Measurements from ENCODE around the gene NUP93. TPM values are rescaled to one million over a fixed set of nuclear protein-coding genes. Genes with fewer than 3 reads are reported as not detected.

Gene NUP93
- total and polyA plus RNA-seq, 9 of the 15 experiments (the other 6 are each of a cell fraction or from before 2014, with no cell fraction given): 92.0 to 162 (median 121) TPM

DNA sequence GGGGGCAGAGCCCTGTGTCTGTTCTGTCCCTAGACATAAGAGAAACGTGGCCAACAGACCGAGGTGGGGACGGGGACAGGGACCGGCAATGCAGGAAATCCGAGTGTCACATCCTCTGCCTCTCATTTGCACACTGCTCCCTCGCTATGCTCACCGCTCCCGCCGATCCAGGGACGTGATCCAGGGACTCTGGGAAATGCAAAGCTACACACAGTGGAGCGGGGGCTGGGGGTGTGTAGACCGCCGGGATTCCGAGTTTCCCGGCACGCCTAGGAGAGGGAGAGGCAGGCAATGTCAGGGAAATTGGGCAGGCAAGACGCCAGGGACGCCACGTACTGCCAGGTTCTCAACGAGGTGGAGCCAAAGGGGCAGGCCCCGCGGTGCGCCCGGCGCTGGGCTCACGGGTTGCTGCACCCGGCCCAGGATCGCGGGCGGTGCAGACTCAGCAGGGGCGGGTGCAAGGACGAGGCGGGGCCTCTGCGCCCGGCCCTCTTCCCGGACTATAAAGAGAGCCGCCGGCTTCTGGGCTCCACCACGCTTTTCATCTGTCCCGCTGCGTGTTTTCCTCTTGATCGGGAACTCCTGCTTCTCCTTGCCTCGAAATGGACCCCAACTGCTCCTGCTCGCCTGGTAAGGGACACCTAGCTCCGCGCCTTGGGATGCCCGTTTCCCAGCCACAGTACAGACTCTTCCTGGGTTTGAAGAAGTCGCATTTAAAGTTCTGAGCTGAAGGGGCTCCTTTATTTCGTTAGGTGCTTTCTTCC is 47.8 kb upstream of the NUP93 start, which contains the start of gene MT1X (continued):
- peak; percentile 73 for TF ChIP-seq RBFOX2 (IDR thresholded peaks at IDR 0.05; ENCODE audit: low read depth, low read length)
- TF ChIP-seq ZBTB12 (CRISPR knock-in tag; IDR thresholded peaks at IDR 0.05): no peak
- TF ChIP-seq HEY1 (CRISPR knock-in tag; IDR thresholded peaks at IDR 0.05; ENCODE audit: borderline replicate concordance): no peak
- no peak for TF ChIP-seq ESRRB (CRISPR knock-in tag; IDR thresholded peaks at IDR 0.05; ENCODE audit: borderline replicate concordance)
- no peak for TF ChIP-seq KLF1 (tag; IDR thresholded peaks at IDR 0.05)
- TF ChIP-seq HNRNPUL1 (IDR thresholded peaks at IDR 0.05; ENCODE audit: low read length): no peak
- no peak for TF ChIP-seq HMBOX1 (IDR thresholded peaks at IDR 0.05)
- TF ChIP-seq, protein P1, sequence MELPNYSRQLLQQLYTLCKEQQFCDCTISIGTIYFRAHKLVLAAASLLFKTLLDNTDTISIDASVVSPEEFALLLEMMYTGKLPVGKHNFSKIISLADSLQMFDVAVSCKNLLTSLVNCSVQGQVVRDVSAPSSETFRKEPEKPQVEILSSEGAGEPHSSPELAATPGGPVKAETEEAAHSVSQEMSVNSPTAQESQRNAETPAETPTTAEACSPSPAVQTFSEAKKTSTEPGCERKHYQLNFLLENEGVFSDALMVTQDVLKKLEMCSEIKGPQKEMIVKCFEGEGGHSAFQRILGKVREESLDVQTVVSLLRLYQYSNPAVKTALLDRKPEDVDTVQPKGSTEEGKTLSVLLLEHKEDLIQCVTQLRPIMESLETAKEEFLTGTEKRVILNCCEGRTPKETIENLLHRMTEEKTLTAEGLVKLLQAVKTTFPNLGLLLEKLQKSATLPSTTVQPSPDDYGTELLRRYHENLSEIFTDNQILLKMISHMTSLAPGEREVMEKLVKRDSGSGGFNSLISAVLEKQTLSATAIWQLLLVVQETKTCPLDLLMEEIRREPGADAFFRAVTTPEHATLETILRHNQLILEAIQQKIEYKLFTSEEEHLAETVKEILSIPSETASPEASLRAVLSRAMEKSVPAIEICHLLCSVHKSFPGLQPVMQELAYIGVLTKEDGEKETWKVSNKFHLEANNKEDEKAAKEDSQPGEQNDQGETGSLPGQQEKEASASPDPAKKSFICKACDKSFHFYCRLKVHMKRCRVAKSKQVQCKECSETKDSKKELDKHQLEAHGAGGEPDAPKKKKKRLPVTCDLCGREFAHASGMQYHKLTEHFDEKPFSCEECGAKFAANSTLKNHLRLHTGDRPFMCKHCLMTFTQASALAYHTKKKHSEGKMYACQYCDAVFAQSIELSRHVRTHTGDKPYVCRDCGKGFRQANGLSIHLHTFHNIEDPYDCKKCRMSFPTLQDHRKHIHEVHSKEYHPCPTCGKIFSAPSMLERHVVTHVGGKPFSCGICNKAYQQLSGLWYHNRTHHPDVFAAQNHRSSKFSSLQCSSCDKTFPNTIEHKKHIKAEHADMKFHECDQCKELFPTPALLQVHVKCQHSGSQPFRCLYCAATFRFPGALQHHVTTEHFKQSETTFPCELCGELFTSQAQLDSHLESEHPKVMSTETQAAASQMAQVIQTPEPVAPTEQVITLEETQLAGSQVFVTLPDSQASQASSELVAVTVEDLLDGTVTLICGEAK (IDR thresholded peaks at IDR 0.05): no peak
- TF ChIP-seq, protein P1 (CRISPR knock-in tag; IDR thresholded peaks at IDR 0.05): no peak
- no peak for TF ChIP-seq DEAF1 (CRISPR knock-in tag; IDR thresholded peaks at IDR 0.05)
- no peak for TF ChIP-seq ZBTB43 (CRISPR knock-in tag; IDR thresholded peaks at IDR 0.05)

Data from K562 (cell line).